Right lobe of liver (tissue), 4 donors: Measurements from ENCODE around the gene MYH7B.

Experiments used
- POLR2A ChIP-seq: fragments of 450-650 bp; IDR thresholded peaks from one replicate; pipeline ENCODE4 v1.6.1; 2017; ENCODE audit warnings: antibody characterized with exemption, mild to moderate bottlenecking
- TF ChIP-seq, protein P1 (sequence below), 4 donors: fragments of 200-600 bp in 3 of 4; fragments of 450-650 bp in 1 of 4; IDR thresholded peaks; one replicate each; pipeline versions ENCODE4 v1.5.1 to v1.8.0; 2016 to 2022; ENCODE audit warnings: antibody characterized with exemption in 4 of 4, mild to moderate bottlenecking in 2 of 4
- donor health status: DM: no; HTN: no; CAD: no.
- donor health status: DM: no; HTN: no; CAD: no.
- donor health status: DM: no; HTN: yes; CAD: no.

DNA sequence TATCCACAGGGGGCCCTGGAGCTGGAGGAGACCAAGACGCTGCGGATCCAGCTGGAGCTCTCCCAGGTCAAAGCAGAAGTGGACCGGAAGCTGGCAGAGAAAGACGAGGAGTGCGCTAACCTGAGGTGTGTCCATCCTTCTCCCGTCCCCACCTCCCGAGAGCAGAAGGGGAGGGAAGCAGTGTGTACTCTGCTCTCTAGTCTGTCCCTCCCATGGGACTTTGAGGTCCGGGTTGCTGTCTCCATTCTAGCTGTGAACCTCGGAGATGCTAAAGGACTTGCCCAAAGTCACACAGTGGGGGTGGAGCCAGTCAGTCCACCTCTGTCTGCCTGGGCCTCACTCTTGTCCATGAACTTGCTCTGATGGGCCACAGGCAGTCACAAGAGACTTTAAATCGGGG is 44.1 kb downstream of the MYH7B start:
- no peak for TF ChIP-seq POLR2A
- TF ChIP-seq, protein P1, sequence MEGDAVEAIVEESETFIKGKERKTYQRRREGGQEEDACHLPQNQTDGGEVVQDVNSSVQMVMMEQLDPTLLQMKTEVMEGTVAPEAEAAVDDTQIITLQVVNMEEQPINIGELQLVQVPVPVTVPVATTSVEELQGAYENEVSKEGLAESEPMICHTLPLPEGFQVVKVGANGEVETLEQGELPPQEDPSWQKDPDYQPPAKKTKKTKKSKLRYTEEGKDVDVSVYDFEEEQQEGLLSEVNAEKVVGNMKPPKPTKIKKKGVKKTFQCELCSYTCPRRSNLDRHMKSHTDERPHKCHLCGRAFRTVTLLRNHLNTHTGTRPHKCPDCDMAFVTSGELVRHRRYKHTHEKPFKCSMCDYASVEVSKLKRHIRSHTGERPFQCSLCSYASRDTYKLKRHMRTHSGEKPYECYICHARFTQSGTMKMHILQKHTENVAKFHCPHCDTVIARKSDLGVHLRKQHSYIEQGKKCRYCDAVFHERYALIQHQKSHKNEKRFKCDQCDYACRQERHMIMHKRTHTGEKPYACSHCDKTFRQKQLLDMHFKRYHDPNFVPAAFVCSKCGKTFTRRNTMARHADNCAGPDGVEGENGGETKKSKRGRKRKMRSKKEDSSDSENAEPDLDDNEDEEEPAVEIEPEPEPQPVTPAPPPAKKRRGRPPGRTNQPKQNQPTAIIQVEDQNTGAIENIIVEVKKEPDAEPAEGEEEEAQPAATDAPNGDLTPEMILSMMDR (IDR thresholded peaks at IDR 0.05), result no peak
